ENCODE data around the gene RAX. TPM values are rescaled to one million over a fixed set of nuclear protein-coding genes. Genes with fewer than 3 reads are reported as not detected.

RAX gene
- total RNA-seq, 1 experiment from 2014 or later: not detected

Other genes with a start within 250 kb of the RAX start
- 40.6 and 42.2 TPM in 2 replicates for gene SEC11C, start 133.6 kb downstream of the RAX start, total RNA-seq (2014; rRNA removed; shearing (Covaris generic))
- not detected in 2 replicates for gene GRP, start 53.3 kb downstream of the RAX start, total RNA-seq (2014; rRNA removed; shearing (Covaris generic))
- not detected in 2 replicates for gene CPLX4, start 45.2 kb upstream of the RAX start, total RNA-seq (2014; rRNA removed; shearing (Covaris generic))
- 72.2 and 77.8 TPM in 2 replicates for gene LMAN1, start 85.8 kb upstream of the RAX start, total RNA-seq (2014; rRNA removed; shearing (Covaris generic))